Panc1 (cell line): ENCODE measurements around the gene SIGLEC7. TPM values are rescaled to one million over a fixed set of nuclear protein-coding genes. Genes with fewer than 3 reads are reported as not detected.

ENCODE experiments used
- ATAC-seq: fragments of 200-7000 bp; cut with Tn5 transposase; 2 replicates; pipeline ENCODE4 v1.9.1; 2020; ENCODE audit warnings: mild to moderate bottlenecking, moderate library complexity
- BruUV-seq: library from RNA; stranded (reverse); fragments of 400-500 nt; replicated peaks from 2 replicates; lab custom pipeline; 2021; lab: Mats Ljungman, UMichigan
- CTCF ChIA-PET: fragments of 300-600 bp; sonication (Branson Sonifier 250); formaldehyde crosslinking; loops from one replicate; lab custom pipeline; 2022; ENCODE audit warnings: antibody characterized with exemption; lab: Charles Lee
- POLR2A ChIA-PET: fragments of 300-600 bp; sonication (Branson Sonifier 250); formaldehyde crosslinking; loops from one replicate; lab custom pipeline; 2022; ENCODE audit warnings: antibody characterized with exemption; lab: Charles Lee
- DNase-seq: peaks from one replicate; pipeline ENCODE4 v3.0.0-alpha.2; 2010; ENCODE audit warnings: low read depth, low spot score
- H3K27ac ChIP-seq: 2 replicates; pipeline ENCODE4 v1.5.1; 2011; ENCODE audit warnings: mild to moderate bottlenecking, low read length, inconsistent platforms
- H3K27me3 ChIP-seq: fragments of 200-500 bp; sonication (Bioruptor generic); 2 replicates; pipeline ENCODE4 v1.6.0; 2014; ENCODE audit warnings: low read length, inconsistent platforms; ENCODE audit not compliant: control insufficient read depth, insufficient read depth
- H3K36me3 ChIP-seq: fragments of 200-500 bp; sonication (Bioruptor generic); 2 replicates; pipeline ENCODE4 v1.5.1; 2014; ENCODE audit warnings: inconsistent platforms, mild to moderate bottlenecking, low read length, moderate library complexity; ENCODE audit not compliant: control insufficient read depth, insufficient read depth
- H3K4me1 ChIP-seq: 2 replicates; pipeline ENCODE4 v1.5.1; 2011; ENCODE audit warnings: inconsistent platforms, mild to moderate bottlenecking, low read length, moderate library complexity; ENCODE audit not compliant: control insufficient read depth, insufficient read depth
- H3K4me3 ChIP-seq, 2 experiments: 2 replicates each; pipeline ENCODE4 v1.5.1; 2011 to 2012; ENCODE audit warnings: low read depth in 2 of 2, low read length in 2 of 2, mild to moderate bottlenecking in 2 of 2, inconsistent platforms in 1 of 2, moderate library complexity in 1 of 2
- H3K9me3 ChIP-seq: fragments of 200-500 bp; sonication (Bioruptor generic); 2 replicates; pipeline ENCODE4 v1.5.1; 2014; ENCODE audit warnings: low read depth, mild to moderate bottlenecking, inconsistent platforms, low read length, moderate library complexity; ENCODE audit not compliant: control insufficient read depth, insufficient read depth
- CTCF ChIP-seq: fragments of 450-650 bp; IDR thresholded peaks from 2 replicates; pipeline ENCODE4 v1.5.1; 2017; ENCODE audit warnings: mild to moderate bottlenecking
- POLR2AphosphoS5 ChIP-seq: IDR thresholded peaks from 2 replicates; pipeline ENCODE4 v1.6.1; 2012; ENCODE audit warnings: mild to moderate bottlenecking, low read depth, low read length, moderate library complexity
- REST ChIP-seq, 2 experiments: IDR thresholded peaks; 2 replicates each; pipeline ENCODE4 v1.6.1; 2011 to 2012; ENCODE audit warnings: low read depth in 2 of 2, control low read depth in 1 of 2, low read length in 1 of 2, mild to moderate bottlenecking in 1 of 2, moderate library complexity in 1 of 2; ENCODE audit not compliant: insufficient read depth in 1 of 2
- SIN3A ChIP-seq: IDR thresholded peaks from 2 replicates; pipeline ENCODE4 v1.6.1; 2012; ENCODE audit warnings: low read depth, mild to moderate bottlenecking, low read length, moderate library complexity, borderline replicate concordance; ENCODE audit not compliant: insufficient read depth
- TCF7L2 ChIP-seq: IDR thresholded peaks from 2 replicates; pipeline ENCODE4 v1.6.1; 2011; ENCODE audit warnings: mild to moderate bottlenecking, low read depth, low read length, inconsistent platforms
- in situ Hi-C: cut with HindIII; loops from 2 replicates; pipeline ENCODE4 v1.10.0; 2016; ENCODE audit warnings: low sequenced_read_pairs, low pct_unique_long_range_greater_than_20kb
- intact Hi-C: fragments of 100-400 bp; cut with micrococcal nuclease; formaldehyde crosslinking; loops from one replicate; pipeline ENCODE4 v1.10.0; 2022; ENCODE audit not compliant: unreplicated experiment
- total RNA-seq: library from RNA; stranded (reverse); gene quantifications from one replicate; pipeline ENCODE4 v1.2.1, GENCODE V29; 2021; ENCODE audit not compliant: unreplicated experiment

The SIGLEC7 gene
- total RNA-seq, 1 experiment from 2014 or later: not detected

GRCh38 chr19:51157265-51157664, 15.2 kb downstream of the SIGLEC7 start:
- no TSS peak for BruUV-seq
- in situ Hi-C loops: no loop called here

GRCh38 chr19:51158474-51159129, 16.5 kb downstream of the SIGLEC7 start:
- Histone ChIP-seq H3K27me3 (no peaks in the 10 kb centered on the region), H3K9me3 (no peaks in the 10 kb centered on the region), H3K27ac (no peak overlapping the region), H3K4me3 (no peak overlapping the region), H3K36me3 (no peaks in the 10 kb centered on the region), H3K4me1 (no peaks in the 10 kb centered on the region)
- ATAC-seq (peak; percentile 68; the same call in 1 of the 2 replicates), DNase-seq (peak; percentile 33)
- POLR2A ChIA-PET: no interaction called here
- CTCF ChIA-PET: no interaction called here
- in situ Hi-C loops: no loop called here
- TF ChIP-seq TCF7L2: no peak
- TF ChIP-seq CTCF: peak; percentile 91
- no TSS peak for BruUV-seq
- intact Hi-C loops: loop anchor here (5.0 kb wide), 1 partner anchor 99 kb away; no protein-coding TSS in a partner anchor

More at GRCh38 chr19:51157265-51157664, 15.2 kb downstream of the SIGLEC7 start:
- H3K36me3 ChIP-seq: no peaks in the 10 kb centered on the region
- H3K9me3 ChIP-seq: no peaks in the 10 kb centered on the region
- intact Hi-C loops: loop anchor here (5.0 kb wide), 1 partner anchor 100 kb away; no protein-coding TSS in a partner anchor
- H3K4me3 ChIP-seq: no peak overlapping the region
- ChIA-PET CTCF (no interaction called here), POLR2A (no interaction called here)
- TF ChIP-seq CTCF: no peak
- TF ChIP-seq REST (IDR thresholded peaks at IDR 0.05; ENCODE audit: insufficient read depth in 1 of 2, low read depth in 2 of 2, low read length in 1 of 2): no peak
- TF ChIP-seq TCF7L2: no peak
- TF ChIP-seq SIN3A: no peak
- TF ChIP-seq POLR2AphosphoS5: no peak
- H3K27me3 ChIP-seq: no peaks in the 10 kb centered on the region
- DNase-seq (no peak), ATAC-seq (no peak)
- H3K4me1 ChIP-seq: no peaks in the 10 kb centered on the region
- H3K27ac ChIP-seq: no peak overlapping the region
